HepG2 (cell line): ENCODE measurements around the gene TUBA4A. TPM values are rescaled to one million over a fixed set of nuclear protein-coding genes. Genes with fewer than 3 reads are reported as not detected.
A peak's percentile ranks its signal among the peaks of the same experiment; 100 is the strongest.

Experiments used
- AKAP8 ChIP-seq: sonication (generic); formaldehyde crosslinking; IDR thresholded peaks from 2 replicates; pipeline ENCODE4 v1.5.1; 2020; ENCODE audit warnings: mild to moderate bottlenecking, missing genetic modification reagents
- ATF7-NPFF ChIP-seq: sonication (generic); formaldehyde crosslinking; IDR thresholded peaks from 2 replicates; pipeline ENCODE4 v1.8.1; 2023; ENCODE audit warnings: mild to moderate bottlenecking, low read depth, missing genetic modification reagents, moderate library complexity
- ATRX ChIP-seq: sonication (generic); formaldehyde crosslinking; IDR thresholded peaks from 2 replicates; pipeline ENCODE4 v1.4.0; 2020; ENCODE audit warnings: missing genetic modification reagents, borderline replicate concordance
- CAMTA2 ChIP-seq: sonication (generic); formaldehyde crosslinking; IDR thresholded peaks from 2 replicates; pipeline ENCODE4 v1.4.0; 2020; ENCODE audit warnings: mild to moderate bottlenecking, missing genetic modification reagents, borderline replicate concordance
- EZH2 ChIP-seq: conservative IDR thresholded peaks from 2 replicates; pipeline ENCODE4 v1.6.1; 2012; ENCODE audit warnings: mild to moderate bottlenecking, low read depth, low read length, moderate library complexity
- GABPB1 ChIP-seq: IDR thresholded peaks from 2 replicates; pipeline ENCODE4 v1.6.1; 2016; ENCODE audit warnings: mild to moderate bottlenecking, missing genetic modification reagents, moderate library complexity, missing compliant biosample characterization
- GFI1 ChIP-seq: sonication (generic); formaldehyde crosslinking; IDR thresholded peaks from 2 replicates; pipeline ENCODE4 v1.5.0; 2020; ENCODE audit warnings: missing genetic modification reagents, mild to moderate bottlenecking, borderline replicate concordance
- HOXA5 ChIP-seq: sonication (generic); formaldehyde crosslinking; IDR thresholded peaks from 2 replicates; pipeline ENCODE4 v1.4.0; 2020; ENCODE audit warnings: missing genetic modification reagents
- KAT2B ChIP-seq: fragments of 150-350 bp; IDR thresholded peaks from 2 replicates; pipeline ENCODE4 v1.6.1; 2014; ENCODE audit warnings: low read depth, low read length, borderline replicate concordance
- KAT7 ChIP-seq: IDR thresholded peaks from 2 replicates; pipeline ENCODE4 v1.6.1; 2018; ENCODE audit warnings: borderline replicate concordance, missing compliant biosample characterization
- MBNL3 ChIP-seq: fragments of 250-450 bp; sonication (Bioruptor Pico); conservative IDR thresholded peaks from 2 replicates; pipeline ENCODE4 v1.8.0; 2022; ENCODE audit warnings: mild to moderate bottlenecking, inconsistent platforms
- MTA1 ChIP-seq: sonication (generic); formaldehyde crosslinking; IDR thresholded peaks from 2 replicates; pipeline ENCODE4 v1.4.0; 2020; ENCODE audit warnings: missing genetic modification reagents, mild to moderate bottlenecking, borderline replicate concordance
- NCOA1 ChIP-seq: sonication (generic); formaldehyde crosslinking; IDR thresholded peaks from 2 replicates; pipeline ENCODE4 v1.9.0; 2021; ENCODE audit warnings: missing genetic modification reagents
- PAX8 ChIP-seq: sonication (generic); formaldehyde crosslinking; IDR thresholded peaks from 2 replicates; pipeline ENCODE4 v1.8.0; 2022; ENCODE audit warnings: mild to moderate bottlenecking, missing genetic modification reagents, borderline replicate concordance
- POLR2A ChIP-seq, 2 experiments: IDR thresholded peaks; 2 replicates each; pipeline ENCODE4 v1.6.1; 2011; ENCODE audit warnings: low read depth in 2 of 2, low read length in 2 of 2, mild to moderate bottlenecking in 1 of 2, moderate library complexity in 1 of 2; ENCODE audit not compliant: insufficient read depth in 1 of 2
- TEAD3 ChIP-seq: optimal IDR thresholded peaks from 2 replicates; pipeline ENCODE3; 2016; ENCODE audit warnings: borderline replicate concordance
- ZBTB3 ChIP-seq: sonication (generic); formaldehyde crosslinking; IDR thresholded peaks from 2 replicates; pipeline ENCODE4 v1.4.0; 2020; ENCODE audit warnings: low read depth, mild to moderate bottlenecking, moderate library complexity, missing genetic modification reagents, borderline replicate concordance
- ZMYM4 ChIP-seq: sonication (generic); formaldehyde crosslinking; IDR thresholded peaks from 2 replicates; pipeline ENCODE4 v1.8.1; 2023; ENCODE audit warnings: mild to moderate bottlenecking, missing genetic modification reagents
- ZNF138 ChIP-seq: sonication (generic); formaldehyde crosslinking; IDR thresholded peaks from 2 replicates; pipeline ENCODE4 v1.5.0; 2020; ENCODE audit warnings: mild to moderate bottlenecking, low read depth, missing genetic modification reagents
- ZNF292 ChIP-seq: sonication (generic); formaldehyde crosslinking; IDR thresholded peaks from 2 replicates; pipeline ENCODE4 v1.8.1; 2022; ENCODE audit warnings: mild to moderate bottlenecking, low read depth, missing genetic modification reagents, borderline replicate concordance
- polyA plus RNA-seq, 8 experiments: library from polyadenylated mRNA; depleted of rRNA in 3 of 8; stranded (reverse) in 7 of 8; unstranded in 1 of 8; fragments of >200 nt; fragmentation: Illumina TruSeq in 4 of 8; extraction: Trizol in 4 of 8; gene quantifications; 2 replicates each; pipeline versions ENCODE4 v1.2.1 to v1.2.3, GENCODE V29; 2011 to 2016; ENCODE audit warnings: low read depth in 4 of 8, missing spikeins in 1 of 8, mixed read lengths in 1 of 8; ENCODE audit not compliant: insufficient read depth in 1 of 8
- total RNA-seq, 5 experiments: library from RNA; depleted of rRNA; stranded (reverse); fragments of >200 nt; fragmentation: Illumina TruSeq; extraction: Trizol; gene quantifications; 2 replicates each; pipeline ENCODE4 v1.2.3, GENCODE V29; 2016; ENCODE audit warnings: low read depth in 1 of 5
- TF ChIP-seq, protein P1 (sequence below): sonication (generic); formaldehyde crosslinking; IDR thresholded peaks from 2 replicates; pipeline ENCODE4 v1.4.0; 2020; ENCODE audit warnings: missing genetic modification reagents, low read depth, mild to moderate bottlenecking, borderline replicate concordance
- TF ChIP-seq, protein P2 (sequence below): sonication (generic); formaldehyde crosslinking; IDR thresholded peaks from 2 replicates; pipeline ENCODE4 v1.5.0; 2020; ENCODE audit warnings: mild to moderate bottlenecking, missing genetic modification reagents, moderate library complexity
- TF ChIP-seq, protein P3 (sequence below): sonication (generic); formaldehyde crosslinking; IDR thresholded peaks from 2 replicates; pipeline ENCODE4 v1.8.1; 2023; ENCODE audit warnings: mild to moderate bottlenecking, missing genetic modification reagents, borderline replicate concordance
- TF ChIP-seq, protein P4 (sequence below): sonication (generic); formaldehyde crosslinking; IDR thresholded peaks from 2 replicates; pipeline ENCODE4 v1.4.0; 2020; ENCODE audit warnings: missing genetic modification reagents, mild to moderate bottlenecking, borderline replicate concordance

Gene TUBA4A
- total and polyA plus RNA-seq, 2 of the 13 experiments (the other 11 are each of a cell fraction or from before 2014, with no cell fraction given): 1.3 to 12.7 TPM

DNA sequence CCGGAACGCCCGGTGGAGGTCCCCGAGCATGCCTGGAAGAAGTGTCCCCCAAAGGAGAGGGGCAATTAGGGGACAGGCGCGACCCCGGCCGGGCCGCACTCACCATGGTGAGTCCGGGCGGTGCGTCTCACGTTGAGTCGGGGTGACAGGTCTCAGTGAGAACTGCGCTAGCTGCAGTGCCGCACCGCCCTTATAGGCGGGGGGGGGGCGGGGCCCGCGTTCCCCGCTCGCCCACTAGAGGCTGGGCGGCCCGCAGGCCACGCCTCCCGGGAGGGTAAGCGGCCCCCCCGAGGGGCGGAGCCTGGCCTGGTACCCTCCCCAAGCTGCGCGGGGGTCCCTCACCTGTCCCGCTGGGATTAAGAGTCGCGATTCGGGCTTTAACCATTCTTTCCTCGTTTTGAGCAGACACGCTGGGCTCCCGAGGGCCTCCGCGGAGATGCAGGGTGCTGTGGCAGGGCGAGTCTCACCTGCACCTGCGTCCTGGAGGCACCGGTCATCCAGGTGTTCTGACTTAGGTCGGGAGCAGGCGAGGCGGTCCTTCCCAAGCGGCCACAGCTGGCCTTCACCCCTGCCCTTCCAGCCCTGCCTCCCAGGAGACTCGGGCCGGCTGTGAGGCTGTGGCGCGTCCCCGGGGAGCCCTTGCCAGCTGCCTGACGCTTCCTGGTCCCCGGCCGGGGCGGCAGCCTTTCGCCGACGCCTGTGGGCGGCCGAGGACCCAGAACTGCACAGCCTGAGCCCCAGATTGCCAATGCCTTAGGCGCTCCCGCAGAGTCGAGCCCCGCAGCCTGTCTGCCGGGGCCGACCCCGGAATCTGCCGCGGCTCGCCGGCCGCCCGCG, at the start of gene TUBA4A (continued):
- TF ChIP-seq, protein P1, sequence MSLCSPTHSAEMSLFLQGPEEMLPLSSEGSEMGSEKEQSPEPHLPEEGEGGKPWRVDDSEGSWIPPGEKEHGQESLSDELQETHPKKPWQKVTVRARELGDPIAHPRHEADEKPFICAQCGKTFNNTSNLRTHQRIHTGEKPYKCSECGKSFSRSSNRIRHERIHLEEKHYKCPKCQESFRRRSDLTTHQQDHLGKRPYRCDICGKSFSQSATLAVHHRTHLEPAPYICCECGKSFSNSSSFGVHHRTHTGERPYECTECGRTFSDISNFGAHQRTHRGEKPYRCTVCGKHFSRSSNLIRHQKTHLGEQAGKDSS (CRISPR knock-in tag): peak; percentile 56; the same call in 1 of the 2 replicates
- TF ChIP-seq GABPB1 (CRISPR knock-in tag) (peak; percentile 69), AKAP8 (no peak), ATRX (CRISPR knock-in tag) (no peak), GFI1 (CRISPR knock-in tag) (0 out of 2 replicates have a peak, but pooled peaks have one; percentile 37), KAT7 (no peak), POLR2A (IDR thresholded peaks at IDR 0.05; ENCODE audit: insufficient read depth in 1 of 2, low read depth in 2 of 2, low read length in 2 of 2) (peak in 1 of 2 experiments; percentile 48; a peak in 1 of 4 replicates), ZBTB3 (CRISPR knock-in tag) (0 out of 2 replicates have a peak, but pooled peaks have one; percentile 26), HOXA5 (0 out of 2 replicates have a peak, but pooled peaks have one; percentile 49), ZMYM4 (CRISPR knock-in tag) (peak; percentile 44; the same call in 1 of the 2 replicates), MTA1 (CRISPR knock-in tag) (peak; percentile 59; the same call in 1 of the 2 replicates), CAMTA2 (CRISPR knock-in tag) (no peak), TEAD3 (CRISPR knock-in tag) (no peak), ZNF292 (CRISPR knock-in tag) (no peak), KAT2B (no peak), ZNF138 (CRISPR knock-in tag) (0 out of 2 replicates have a peak, but pooled peaks have one; percentile 55), EZH2 (no peak), MBNL3 (CRISPR knock-in tag) (no peak), ATF7-NPFF (CRISPR knock-in tag) (no peak), NCOA1 (no peak), PAX8 (CRISPR knock-in tag) (0 out of 2 replicates have a peak, but pooled peaks have one; percentile 55)
- TF ChIP-seq, protein P2, sequence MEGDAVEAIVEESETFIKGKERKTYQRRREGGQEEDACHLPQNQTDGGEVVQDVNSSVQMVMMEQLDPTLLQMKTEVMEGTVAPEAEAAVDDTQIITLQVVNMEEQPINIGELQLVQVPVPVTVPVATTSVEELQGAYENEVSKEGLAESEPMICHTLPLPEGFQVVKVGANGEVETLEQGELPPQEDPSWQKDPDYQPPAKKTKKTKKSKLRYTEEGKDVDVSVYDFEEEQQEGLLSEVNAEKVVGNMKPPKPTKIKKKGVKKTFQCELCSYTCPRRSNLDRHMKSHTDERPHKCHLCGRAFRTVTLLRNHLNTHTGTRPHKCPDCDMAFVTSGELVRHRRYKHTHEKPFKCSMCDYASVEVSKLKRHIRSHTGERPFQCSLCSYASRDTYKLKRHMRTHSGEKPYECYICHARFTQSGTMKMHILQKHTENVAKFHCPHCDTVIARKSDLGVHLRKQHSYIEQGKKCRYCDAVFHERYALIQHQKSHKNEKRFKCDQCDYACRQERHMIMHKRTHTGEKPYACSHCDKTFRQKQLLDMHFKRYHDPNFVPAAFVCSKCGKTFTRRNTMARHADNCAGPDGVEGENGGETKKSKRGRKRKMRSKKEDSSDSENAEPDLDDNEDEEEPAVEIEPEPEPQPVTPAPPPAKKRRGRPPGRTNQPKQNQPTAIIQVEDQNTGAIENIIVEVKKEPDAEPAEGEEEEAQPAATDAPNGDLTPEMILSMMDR (CRISPR knock-in tag): peak; percentile 6; the same call in 1 of the 2 replicates
- TF ChIP-seq, protein P3, sequence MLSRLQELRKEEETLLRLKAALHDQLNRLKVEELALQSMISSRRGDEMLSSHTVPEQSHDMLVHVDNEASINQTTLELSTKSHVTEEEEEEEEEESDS: no peak
- TF ChIP-seq, protein P4, sequence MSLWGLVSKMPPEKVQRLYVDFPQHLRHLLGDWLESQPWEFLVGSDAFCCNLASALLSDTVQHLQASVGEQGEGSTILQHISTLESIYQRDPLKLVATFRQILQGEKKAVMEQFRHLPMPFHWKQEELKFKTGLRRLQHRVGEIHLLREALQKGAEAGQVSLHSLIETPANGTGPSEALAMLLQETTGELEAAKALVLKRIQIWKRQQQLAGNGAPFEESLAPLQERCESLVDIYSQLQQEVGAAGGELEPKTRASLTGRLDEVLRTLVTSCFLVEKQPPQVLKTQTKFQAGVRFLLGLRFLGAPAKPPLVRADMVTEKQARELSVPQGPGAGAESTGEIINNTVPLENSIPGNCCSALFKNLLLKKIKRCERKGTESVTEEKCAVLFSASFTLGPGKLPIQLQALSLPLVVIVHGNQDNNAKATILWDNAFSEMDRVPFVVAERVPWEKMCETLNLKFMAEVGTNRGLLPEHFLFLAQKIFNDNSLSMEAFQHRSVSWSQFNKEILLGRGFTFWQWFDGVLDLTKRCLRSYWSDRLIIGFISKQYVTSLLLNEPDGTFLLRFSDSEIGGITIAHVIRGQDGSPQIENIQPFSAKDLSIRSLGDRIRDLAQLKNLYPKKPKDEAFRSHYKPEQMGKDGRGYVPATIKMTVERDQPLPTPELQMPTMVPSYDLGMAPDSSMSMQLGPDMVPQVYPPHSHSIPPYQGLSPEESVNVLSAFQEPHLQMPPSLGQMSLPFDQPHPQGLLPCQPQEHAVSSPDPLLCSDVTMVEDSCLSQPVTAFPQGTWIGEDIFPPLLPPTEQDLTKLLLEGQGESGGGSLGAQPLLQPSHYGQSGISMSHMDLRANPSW (CRISPR knock-in tag): no peak
